ENCODE results near the gene WDR86.

The WDR86 gene

GRCh38 chr7:151439855-151440798, 30.3 kb upstream of the WDR86 start, which contains the start of gene CRYGN:
Gene CRYGN (minus strand): TSS chr7:151440141. CDS start chr7:151439917, 224 bp downstream.
- DNase-seq (ENCODE audit: low spot score) = no peak

GRCh38 chr7:151438864-151439601, 29.2 kb upstream of the WDR86 start:
- no peak for DNase-seq (ENCODE audit: low spot score)

- DNase-seq (ENCODE audit: low spot score) = no peak
Observed at GRCh38 chr7:151437866-151438516, 28.2 kb upstream of the WDR86 start.

GRCh38 chr7:151437159-151437553, 27.3 kb upstream of the WDR86 start:
- no peak for DNase-seq (ENCODE audit: low spot score)

- no peak for DNase-seq (ENCODE audit: low spot score)
Observed at GRCh38 chr7:151436446-151437158, 26.8 kb upstream of the WDR86 start.

- no peak for DNase-seq (ENCODE audit: low spot score)
Observed at GRCh38 chr7:151435971-151436370, 26.1 kb upstream of the WDR86 start.

- DNase-seq (ENCODE audit: low spot score) = no peak
Observed at GRCh38 chr7:151435103-151435916, 25.5 kb upstream of the WDR86 start.

GRCh38 chr7:151434549-151434948, 24.7 kb upstream of the WDR86 start:
- no peak for DNase-seq (ENCODE audit: low spot score)

- DNase-seq (ENCODE audit: low spot score) = no peak
Observed at GRCh38 chr7:151433721-151434400, 24.0 kb upstream of the WDR86 start.

GRCh38 chr7:151432658-151433521, 23.1 kb upstream of the WDR86 start:
- no peak for DNase-seq (ENCODE audit: low spot score)

GRCh38 chr7:151431768-151432311, 22.0 kb upstream of the WDR86 start:
- DNase-seq (ENCODE audit: low spot score) = no peak

- DNase-seq (ENCODE audit: low spot score) = no peak
Observed at GRCh38 chr7:151431281-151431767, 21.5 kb upstream of the WDR86 start.

GRCh38 chr7:151430391-151431205, 20.8 kb upstream of the WDR86 start:
- DNase-seq (ENCODE audit: low spot score) = no peak

GRCh38 chr7:151429560-151430331, 19.9 kb upstream of the WDR86 start:
- no peak for DNase-seq (ENCODE audit: low spot score)

- DNase-seq (ENCODE audit: low spot score) = no peak
Observed at GRCh38 chr7:151429237-151429559, 19.4 kb upstream of the WDR86 start.

- DNase-seq (ENCODE audit: low spot score) = peak; percentile 48
Observed at GRCh38 chr7:151428378-151429236, 18.8 kb upstream of the WDR86 start.

Data from Ammon's horn (tissue), 1 donor.